Activated CD4-positive, alpha-beta T cell treated with anti-CD3 and anti-CD28 coated beads, Interleukin-10, Interleukin-2, amounts not matched to agents 100 ng/mL and 50 ng/mL, durations not matched to agents 16 hours and 8 hours (primary cell): ENCODE data around the gene N4BP2.
A peak's percentile ranks its signal among the peaks of the same experiment; 100 is the strongest.
"Not testable (repeated sequence)": the region's sequence is repeated elsewhere in the genome, so short reads cannot be mapped to it uniquely, and the experiment has no call there.

Experiments
- DNase-seq: peaks from one replicate; pipeline ENCODE4 v3.0.0-alpha.2; 2020

N4BP2 gene

DNA sequence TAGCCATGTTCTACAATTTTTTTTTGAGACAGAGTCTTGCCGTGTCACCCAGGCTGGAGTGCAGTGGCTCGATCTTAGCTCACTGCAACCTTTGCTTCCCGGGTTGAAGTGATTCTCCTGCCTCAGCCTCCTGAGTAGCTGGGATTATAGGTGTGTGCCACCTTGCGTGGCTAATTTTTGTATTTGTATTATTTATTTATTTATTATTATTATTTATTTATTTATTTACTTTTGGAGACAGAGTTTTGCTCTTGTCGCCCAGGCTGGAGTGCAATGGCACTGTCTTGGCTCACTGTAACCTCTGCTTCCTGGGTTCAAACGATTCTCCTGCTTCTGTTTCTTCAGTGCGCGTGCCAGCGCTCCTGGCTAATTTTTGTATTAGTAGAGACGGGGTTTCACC lies 36.8 kb downstream of the N4BP2 start:
- not testable (repeated sequence) for DNase-seq

DNA sequence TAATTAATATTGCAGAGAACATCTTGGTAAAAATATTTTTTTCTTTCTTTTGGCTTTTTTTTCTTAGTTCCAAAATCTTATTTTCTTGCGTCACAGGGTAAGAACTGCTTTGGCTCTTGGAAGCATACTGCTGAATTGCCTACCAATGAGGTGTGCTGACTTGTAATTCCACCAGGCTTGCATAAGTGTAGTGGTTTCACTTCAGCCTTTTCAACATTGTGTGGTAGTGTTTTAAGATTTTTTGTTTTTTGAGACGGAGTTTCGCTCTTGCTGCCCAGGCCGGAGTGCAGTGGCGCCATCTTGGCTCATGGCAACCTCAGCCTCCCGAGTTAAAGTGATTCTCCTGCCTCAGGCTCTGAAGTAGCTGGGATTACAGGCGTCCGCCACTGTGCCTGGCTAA lies 42.4 kb downstream of the N4BP2 start:
- no peak for DNase-seq

DNA sequence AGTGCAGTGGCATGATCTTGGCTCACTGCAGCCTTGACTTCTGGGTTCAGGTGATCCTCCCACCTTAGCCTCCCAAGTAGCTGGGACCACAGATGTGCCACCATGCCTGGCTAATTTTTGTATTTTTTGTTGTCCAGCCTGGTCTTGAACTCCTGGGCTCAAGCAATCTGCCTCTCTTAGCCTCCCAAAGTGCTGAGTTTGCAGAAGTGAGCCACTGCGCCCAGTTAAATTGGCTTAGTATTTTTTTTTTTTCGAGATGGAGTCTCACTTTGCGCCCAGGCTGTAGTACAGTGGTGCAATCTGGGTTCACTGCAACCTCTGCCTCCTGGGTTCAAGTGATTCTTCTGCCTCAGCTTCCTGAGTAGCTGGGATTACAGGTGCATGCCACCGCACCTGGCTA lies 50.5 kb downstream of the N4BP2 start:
- not testable (repeated sequence) for DNase-seq

DNA sequence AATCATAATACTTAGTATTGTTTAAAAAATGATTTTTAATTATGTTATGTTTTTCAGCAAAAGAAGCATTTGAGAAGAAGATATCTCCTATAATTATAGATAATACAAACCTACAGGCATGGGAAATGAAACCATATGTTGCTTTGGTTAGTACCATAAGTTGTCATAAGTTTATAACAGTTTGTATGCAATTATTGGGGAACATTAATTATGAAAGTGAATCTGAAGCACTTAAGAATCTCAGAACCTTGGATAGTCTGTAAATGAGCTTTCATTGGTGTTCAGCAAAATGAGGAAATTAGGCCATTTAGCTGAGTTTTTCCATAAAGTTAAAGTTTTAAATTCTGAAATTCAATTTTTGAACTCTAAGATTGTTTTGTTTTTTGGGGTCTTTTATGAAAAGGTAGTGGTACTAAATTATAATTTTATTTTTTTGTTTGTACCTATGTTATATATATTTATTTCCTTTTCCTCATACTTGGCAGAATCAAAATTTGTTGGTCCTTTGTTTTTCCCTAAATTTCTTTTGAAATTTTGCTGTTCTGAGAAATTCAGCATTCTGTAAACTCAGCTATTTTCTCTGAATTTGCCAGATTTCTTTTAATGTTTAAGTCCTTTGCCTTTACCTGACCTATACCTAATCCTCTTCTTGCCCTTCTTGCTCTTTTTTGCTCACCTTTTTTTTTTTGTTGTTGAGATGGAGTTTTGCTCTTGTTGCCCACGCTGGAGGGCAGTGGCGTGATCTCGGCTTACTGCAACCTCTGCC lies 55.6 kb downstream of the N4BP2 start:
- no peak for DNase-seq

DNA sequence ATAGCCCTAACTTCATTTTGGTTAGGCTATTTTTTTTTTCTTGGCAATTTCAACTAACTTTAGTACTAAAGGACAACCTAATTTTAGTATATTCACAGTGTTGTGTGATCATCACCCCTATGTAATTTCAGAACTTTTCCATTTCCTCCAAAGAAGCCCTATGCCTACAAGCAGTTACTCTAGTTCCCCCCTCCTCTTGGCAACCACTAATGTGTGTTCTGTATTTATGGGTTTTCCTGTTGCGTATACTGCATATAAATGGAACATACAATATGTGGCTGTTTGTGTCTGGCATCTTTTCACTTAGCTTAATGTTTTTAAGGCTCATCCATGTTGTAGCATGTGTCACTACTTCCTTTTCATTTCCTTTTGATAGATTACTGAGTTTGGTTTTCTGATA lies 57.6 kb downstream of the N4BP2 start:
- no peak for DNase-seq

DNA sequence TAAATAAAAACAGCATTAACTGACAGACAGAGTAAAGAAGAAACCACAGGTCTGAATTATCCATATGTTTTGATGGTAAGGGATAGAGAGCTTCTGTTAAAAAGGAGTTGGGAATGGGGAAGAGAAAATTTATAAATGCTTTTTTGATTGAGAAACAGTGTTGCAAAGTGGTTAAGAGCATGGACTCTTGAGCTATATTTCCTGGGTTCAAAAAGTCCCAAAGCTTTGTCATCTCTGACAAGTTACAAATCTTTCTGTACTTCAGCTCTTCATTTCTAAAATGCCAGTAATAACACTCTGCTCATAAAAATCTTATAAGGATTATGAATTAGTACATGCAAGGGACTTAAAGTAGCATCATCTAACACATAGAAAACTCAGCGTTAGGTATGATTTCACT lies 62.2 kb downstream of the N4BP2 start:
- DNase-seq, result no peak

GRCh38 chr4:40119344-40119743 lies 62.7 kb downstream of the N4BP2 start:
- no peak for DNase-seq

DNA sequence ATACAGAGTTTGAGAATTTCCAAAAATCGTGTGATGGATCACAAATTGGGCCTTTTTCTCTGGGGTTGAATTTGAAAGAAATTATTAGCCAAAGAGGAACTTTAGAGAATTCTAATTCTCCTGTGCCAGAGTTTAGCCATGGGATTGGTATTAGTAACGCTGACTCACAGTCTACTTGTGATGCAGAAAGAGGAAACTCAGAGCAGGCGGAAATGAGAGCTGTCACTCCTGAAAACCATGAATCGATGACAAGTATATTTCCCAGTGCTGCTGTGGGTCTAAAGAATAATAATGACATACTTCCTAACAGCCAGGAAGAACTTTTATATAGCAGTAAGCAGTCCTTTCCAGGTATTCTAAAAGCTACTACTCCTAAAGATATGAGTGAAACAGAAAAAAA lies 64.9 kb downstream of the N4BP2 start:
- DNase-seq, result peak; percentile 68

DNA sequence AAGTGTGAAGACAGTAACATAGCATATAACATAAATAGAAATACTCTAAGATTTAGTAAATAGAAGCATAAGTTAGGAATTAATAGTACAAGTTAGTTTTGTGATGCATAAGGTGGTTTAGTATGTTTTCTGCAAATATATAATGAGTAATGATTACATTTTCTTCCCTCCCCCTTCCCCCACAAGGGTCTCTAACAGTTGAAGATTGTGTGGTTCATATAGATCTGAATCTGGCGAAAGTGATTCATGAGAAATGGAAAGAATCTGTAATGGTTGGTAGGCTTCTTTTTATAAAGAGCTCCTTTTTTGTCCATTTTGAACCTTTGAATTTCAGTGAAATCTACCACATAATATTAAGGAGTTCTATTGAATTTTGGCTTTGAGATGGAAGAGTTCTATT lies 66.3 kb downstream of the N4BP2 start:
- no peak for DNase-seq

DNA sequence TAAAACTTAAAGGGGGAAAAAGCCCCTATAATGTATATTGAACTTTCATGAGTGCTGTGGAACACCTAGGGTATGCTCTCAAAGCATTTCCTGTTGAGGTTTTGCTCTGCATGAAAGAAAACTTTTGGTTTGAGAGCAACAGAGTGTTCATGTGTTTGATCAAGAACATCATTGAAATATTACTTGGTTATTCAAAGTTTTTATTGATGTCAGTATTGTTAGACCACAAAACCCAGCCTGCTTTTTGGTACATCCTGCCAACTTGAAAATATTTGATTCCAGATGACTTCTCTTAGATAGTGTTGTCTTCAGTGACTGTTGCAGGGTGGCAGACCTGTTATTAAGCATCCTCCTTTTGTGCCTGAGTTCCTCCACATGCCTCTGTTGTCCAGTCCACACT lies 68.0 kb downstream of the N4BP2 start:
- DNase-seq, result peak; percentile 9

DNA sequence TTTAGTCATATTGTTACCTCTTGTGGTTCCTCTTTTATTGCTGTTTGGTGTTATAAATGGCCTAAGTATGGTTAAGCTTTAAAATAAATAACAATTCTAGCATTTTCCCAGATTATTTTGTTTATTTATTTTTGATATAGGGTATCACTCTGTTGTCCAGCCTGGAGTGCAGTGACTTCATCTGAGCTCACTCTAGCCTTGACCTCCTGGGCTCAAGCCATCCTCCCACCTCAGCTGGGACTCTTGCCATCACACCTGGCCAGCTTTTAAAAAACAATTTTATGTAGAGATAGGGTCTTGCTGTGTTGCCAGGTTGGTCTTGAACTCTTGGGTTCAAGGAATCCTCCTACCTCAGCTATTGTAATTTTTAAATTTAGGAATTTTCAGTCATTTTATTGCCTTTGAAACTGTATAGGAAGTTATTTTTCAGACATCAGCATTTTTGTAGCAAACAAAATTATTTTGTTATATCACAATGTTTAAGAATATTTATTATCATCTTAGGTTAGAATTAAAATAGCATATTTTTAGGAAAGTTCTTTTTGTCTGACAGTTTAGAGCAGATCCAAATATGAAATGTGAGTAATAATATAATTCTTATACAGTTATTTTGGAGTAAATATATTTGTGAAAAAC lies 73.9 kb downstream of the N4BP2 start:
- no peak for DNase-seq

DNA sequence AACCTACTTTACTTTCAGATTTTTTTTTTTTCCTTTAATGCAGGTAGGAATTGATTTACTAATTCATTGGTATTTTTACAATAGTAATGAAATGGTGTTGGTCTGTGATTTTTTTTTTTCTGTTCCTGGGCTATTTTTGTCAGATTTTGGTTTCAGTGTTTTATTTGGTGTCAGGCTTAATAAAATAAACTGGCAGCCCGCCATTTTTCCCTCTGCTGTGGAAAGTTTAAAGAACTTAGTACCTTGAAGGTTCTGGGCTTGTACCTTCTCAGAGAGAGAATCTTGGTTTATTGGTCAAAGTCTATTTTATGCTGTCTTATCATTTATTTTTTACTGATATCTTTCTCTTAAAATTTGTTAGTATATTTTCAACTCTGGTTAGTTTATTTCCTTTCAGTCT lies 76.2 kb downstream of the N4BP2 start:
- no peak for DNase-seq

DNA sequence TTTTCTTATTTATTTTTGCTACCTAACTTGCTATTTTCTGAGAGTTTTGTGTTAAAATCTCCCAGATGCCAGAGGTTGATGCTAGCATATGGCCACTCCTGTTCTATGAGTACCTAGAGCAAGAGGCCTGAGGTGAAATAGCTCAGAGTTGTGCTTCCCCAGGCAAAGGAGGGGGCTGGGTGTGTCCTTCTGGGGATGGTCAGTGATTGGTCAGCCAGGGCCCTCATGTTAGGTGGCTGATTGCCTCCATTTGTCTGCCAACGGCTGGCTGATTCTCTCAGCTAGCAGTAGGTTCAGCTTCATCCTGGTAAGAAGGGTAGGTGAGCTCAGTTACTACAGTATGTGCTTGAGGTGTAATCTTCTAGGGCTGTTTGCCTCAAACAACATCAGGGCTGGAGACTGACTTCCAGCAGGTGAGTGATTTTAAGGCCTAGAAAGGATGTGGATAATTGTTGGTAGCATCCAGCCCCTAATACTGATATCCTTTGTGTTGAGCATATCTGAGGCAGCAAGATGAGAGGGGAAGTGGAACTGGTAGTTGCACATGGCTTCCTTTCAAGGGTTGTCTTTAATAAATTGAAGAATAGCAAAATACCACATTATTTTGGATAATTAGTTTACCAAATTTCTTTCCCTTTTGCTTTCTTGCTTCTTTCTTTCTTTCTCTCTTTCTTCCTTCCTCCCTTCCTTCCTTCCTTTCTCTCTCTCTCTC lies 77.7 kb downstream of the N4BP2 start:
- DNase-seq, result no peak

DNA sequence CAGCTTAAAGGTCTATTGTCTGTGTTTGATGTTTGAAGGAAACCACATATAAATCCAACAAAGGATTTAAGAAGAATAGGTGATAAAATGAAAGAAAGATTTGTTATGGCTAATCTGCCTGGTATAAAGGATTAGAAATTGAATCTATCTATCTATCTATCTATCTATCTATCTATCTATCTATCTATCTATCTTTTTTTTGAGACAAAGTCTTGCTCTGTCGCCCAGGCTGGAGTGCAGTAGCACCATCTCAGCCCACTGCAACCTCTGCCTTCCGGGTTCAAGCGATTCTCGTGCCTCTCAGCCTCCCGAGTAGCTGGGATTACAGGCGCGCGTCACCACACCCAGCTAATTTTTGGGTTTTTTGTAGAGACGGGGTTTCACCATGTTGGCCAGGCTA lies 79.6 kb downstream of the N4BP2 start:
- not testable (repeated sequence) for DNase-seq

DNA sequence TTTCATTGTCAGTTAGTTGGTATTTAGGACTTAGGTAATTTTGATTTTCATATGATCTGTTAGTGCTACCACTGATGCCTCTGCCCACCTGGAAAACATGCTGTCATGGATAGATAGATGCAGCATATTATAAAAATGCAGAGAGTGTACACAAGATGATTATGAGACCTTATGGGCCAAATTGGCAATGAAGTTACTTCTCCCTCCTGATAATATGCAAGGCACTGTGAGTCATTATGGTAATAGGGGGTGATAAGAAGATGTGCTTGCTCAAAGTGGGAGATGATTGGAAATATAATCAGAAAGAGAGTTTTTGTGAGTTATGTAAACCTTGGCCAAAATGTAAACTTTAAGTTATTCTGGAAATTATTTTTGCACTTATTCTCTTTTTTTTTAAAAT lies 83.5 kb downstream of the N4BP2 start:
- DNase-seq, result no peak

- DNase-seq, result not testable (repeated sequence)
Measured at GRCh38 chr4:40140597-40140996, 83.9 kb downstream of the N4BP2 start.

GRCh38 chr4:40143926-40144508 lies 87.4 kb downstream of the N4BP2 start:
- peak; percentile 64 for DNase-seq

DNA sequence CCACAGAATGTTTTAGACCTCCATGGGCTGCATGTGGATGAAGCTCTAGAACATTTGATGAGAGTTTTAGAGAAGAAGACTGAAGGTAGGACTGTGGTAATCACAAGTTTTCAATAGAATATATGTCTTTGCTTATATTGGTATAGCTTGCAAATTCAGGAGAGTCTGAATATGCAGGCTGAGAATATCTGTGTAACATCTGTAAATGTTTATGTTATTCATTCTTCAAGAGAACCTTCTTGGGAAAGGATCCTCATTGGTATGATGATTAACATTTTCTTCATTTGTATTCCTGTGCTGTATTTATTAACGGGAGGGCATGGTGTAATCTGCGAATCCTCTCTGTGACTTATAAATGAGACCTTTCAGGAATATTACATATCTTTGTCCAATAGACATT lies 88.1 kb downstream of the N4BP2 start:
- DNase-seq, result no peak

GRCh38 chr4:40147490-40147889 lies 90.8 kb downstream of the N4BP2 start:
- DNase-seq, result not testable (repeated sequence)

GRCh38 chr4:40149960-40150385 lies 93.3 kb downstream of the N4BP2 start:
- peak; percentile 88 for DNase-seq

DNA sequence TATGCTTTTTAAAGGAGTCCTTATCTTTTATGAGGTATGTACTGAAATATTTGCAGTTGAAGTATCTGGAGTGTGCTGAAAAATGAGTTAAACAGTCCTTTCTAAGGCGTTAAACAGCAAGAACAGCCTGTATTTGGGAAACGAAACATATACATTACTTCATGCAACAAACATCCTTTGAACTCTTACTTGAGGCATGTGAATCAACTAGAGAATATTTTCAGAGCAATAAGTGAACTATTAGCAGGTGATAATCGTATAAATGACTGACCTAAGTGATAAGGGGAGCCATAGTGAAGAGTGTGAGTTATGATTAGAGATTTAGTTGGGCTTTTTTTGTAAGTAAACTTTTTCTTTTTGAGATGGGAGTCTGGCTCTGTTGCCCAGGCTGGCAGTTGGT lies 94.3 kb downstream of the N4BP2 start:
- DNase-seq, result no peak

GRCh38 chr4:40152637-40153036 lies 96.0 kb downstream of the N4BP2 start:
- DNase-seq, result no peak

DNA sequence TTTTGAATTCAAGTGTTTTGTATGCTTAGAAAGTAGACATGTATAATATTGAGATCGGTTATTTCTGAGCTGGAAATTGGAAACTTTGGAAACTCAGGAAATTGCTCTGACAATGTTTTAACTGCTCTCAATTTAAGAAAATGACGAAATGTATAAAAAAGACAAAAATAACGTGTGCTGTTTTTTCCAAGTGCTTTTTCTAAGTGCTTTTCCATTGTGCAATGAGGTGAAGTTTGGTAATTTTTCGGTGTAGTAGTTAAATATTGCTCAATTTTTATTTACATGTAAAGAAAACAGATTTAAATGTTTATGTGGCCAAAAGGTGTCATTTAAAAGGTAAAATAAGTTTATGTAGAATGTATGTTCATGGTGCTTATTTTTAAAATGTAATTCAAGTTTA lies 100.8 kb downstream of the N4BP2 start:
- DNase-seq, result no peak

GRCh38 chr4:40160258-40160657 lies 103.6 kb downstream of the N4BP2 start:
- no peak for DNase-seq
